ENCODE data around the gene ZXDC. TPM values are rescaled to one million over a fixed set of nuclear protein-coding genes. Genes with fewer than 3 reads are reported as not detected.

The ZXDC gene
- total RNA-seq, 1 experiment from 2014 or later, result 61.1 TPM

GRCh38 chr3:126517986-126518778, 42.5 kb upstream of the ZXDC start:
- ChIA-PET CTCF (interaction anchor here (0.7 kb wide), 1 partner anchor 107 kb away, joined by 3 read pairs; no protein-coding TSS in a partner anchor), POLR2A (ENCODE audit: low non-redundant PET) (no interaction called here)
- Histone ChIP-seq H3K27ac (ENCODE audit: low read depth, low read length, poor library complexity, severe bottlenecking) (no peak overlapping the region), H3K27me3 (replicated peaks; ENCODE audit: insufficient read depth, low read depth, low read length, poor library complexity) (no peaks in the 10 kb centered on the region), H3K36me3 (ENCODE audit: insufficient read depth, low read length, poor library complexity, severe bottlenecking) (no peaks in the 10 kb centered on the region), H3K4me1 (ENCODE audit: insufficient read depth, low read length, poor library complexity, severe bottlenecking) (no peaks in the 10 kb centered on the region), H3K4me3 (ENCODE audit: low read depth, low read length, poor library complexity, severe bottlenecking) (no peak overlapping the region), H3K9me3 (ENCODE audit: low read depth, low read length, poor library complexity, severe bottlenecking) (no peaks in the 10 kb centered on the region)
- BruUV-seq (replicated peaks), result no TSS peak
- no peak for DNase-seq (ENCODE audit: low spot score)
- intact Hi-C loops (cut with micrococcal nuclease; ENCODE audit: unreplicated experiment), result no loop called here
- TF ChIP-seq CTCF (conservative IDR thresholded peaks at IDR 0.05; ENCODE audit: low read depth, low read length) (no peak), EZH2 (IDR thresholded peaks at IDR 0.05; ENCODE audit: borderline replicate concordance, low read depth, low read length, poor library complexity, severe bottlenecking) (no peak)

GRCh38 chr3:126517291-126517951, 41.7 kb upstream of the ZXDC start, which contains the start of gene UROC1:
TSS of gene UROC1 (minus strand) at chr3:126517773. CDS start at chr3:126517719, 54 bp downstream.
- Histone ChIP-seq H3K36me3 (ENCODE audit: insufficient read depth, low read length, poor library complexity, severe bottlenecking) (no peaks in the 10 kb centered on the region), H3K4me1 (ENCODE audit: insufficient read depth, low read length, poor library complexity, severe bottlenecking) (no peaks in the 10 kb centered on the region), H3K4me3 (ENCODE audit: low read depth, low read length, poor library complexity, severe bottlenecking) (no peak within 1 kb of the TSS), H3K27me3 (replicated peaks; ENCODE audit: insufficient read depth, low read depth, low read length, poor library complexity) (no peaks in the 10 kb centered on the region), H3K27ac (ENCODE audit: low read depth, low read length, poor library complexity, severe bottlenecking) (no peak within 1 kb of the TSS), H3K9me3 (ENCODE audit: low read depth, low read length, poor library complexity, severe bottlenecking) (no peaks in the 10 kb centered on the region)
- no peak for TF ChIP-seq EZH2 (IDR thresholded peaks at IDR 0.05; ENCODE audit: borderline replicate concordance, low read depth, low read length, poor library complexity, severe bottlenecking)
- TF ChIP-seq CTCF (conservative IDR thresholded peaks at IDR 0.05; ENCODE audit: low read depth, low read length), result no peak
- intact Hi-C loops (cut with micrococcal nuclease; ENCODE audit: unreplicated experiment), result no loop called here
- no peak for DNase-seq (ENCODE audit: low spot score)
- POLR2A ChIA-PET (ENCODE audit: low non-redundant PET), result no interaction called here
- BruUV-seq (replicated peaks), result no TSS peak
- CTCF ChIA-PET, result no interaction called here

GRCh38 chr3:126516936-126517290, 41.2 kb upstream of the ZXDC start:
- CTCF ChIA-PET, result no interaction called here
- intact Hi-C loops (cut with micrococcal nuclease; ENCODE audit: unreplicated experiment), result no loop called here
- no TSS peak for BruUV-seq (replicated peaks)
- DNase-seq (ENCODE audit: low spot score), result no peak
- no peaks in the 10 kb centered on the region for H3K36me3 ChIP-seq (ENCODE audit: insufficient read depth, low read length, poor library complexity, severe bottlenecking)
- no peaks in the 10 kb centered on the region for H3K4me1 ChIP-seq (ENCODE audit: insufficient read depth, low read length, poor library complexity, severe bottlenecking)
- no peak overlapping the region for H3K4me3 ChIP-seq (ENCODE audit: low read depth, low read length, poor library complexity, severe bottlenecking)
- no peaks in the 10 kb centered on the region for H3K27me3 ChIP-seq (replicated peaks; ENCODE audit: insufficient read depth, low read depth, low read length, poor library complexity)
- TF ChIP-seq CTCF (conservative IDR thresholded peaks at IDR 0.05; ENCODE audit: low read depth, low read length), result no peak
- no peak for TF ChIP-seq EZH2 (IDR thresholded peaks at IDR 0.05; ENCODE audit: borderline replicate concordance, low read depth, low read length, poor library complexity, severe bottlenecking)
- no peaks in the 10 kb centered on the region for H3K9me3 ChIP-seq (ENCODE audit: low read depth, low read length, poor library complexity, severe bottlenecking)
- POLR2A ChIA-PET (ENCODE audit: low non-redundant PET), result no interaction called here
- H3K27ac ChIP-seq (ENCODE audit: low read depth, low read length, poor library complexity, severe bottlenecking), result no peak overlapping the region
